Nephron progenitor cell (in vitro differentiated cells): Measurements from ENCODE around the gene MDH1.

Experiments used
- DNase-seq: peaks from one replicate; pipeline ENCODE4 v3.0.0; 2021
- H3K27ac Mint-ChIP-seq: 2 replicates; pipeline ENCODE4 v1.8.0; 2021; ENCODE audit warnings: mild to moderate bottlenecking, moderate library complexity, mixed read lengths
- H3K27me3 Mint-ChIP-seq: 2 replicates; pipeline ENCODE4 v1.8.0; 2021; ENCODE audit warnings: mild to moderate bottlenecking, low read depth, mixed read lengths; ENCODE audit not compliant: poor library complexity
- H3K36me3 Mint-ChIP-seq: 2 replicates; pipeline ENCODE4 v1.8.0; 2021; ENCODE audit warnings: low read depth, mixed read lengths
- H3K4me1 Mint-ChIP-seq: 2 replicates; pipeline ENCODE4 v1.8.0; 2021; ENCODE audit warnings: mixed read lengths
- H3K4me3 Mint-ChIP-seq: 2 replicates; pipeline ENCODE4 v1.8.0; 2021; ENCODE audit warnings: mild to moderate bottlenecking, moderate library complexity, mixed read lengths
- H3K9me3 Mint-ChIP-seq: 2 replicates; pipeline ENCODE4 v1.8.0; 2021; ENCODE audit warnings: mild to moderate bottlenecking, moderate library complexity, mixed read lengths
- CTCF ChIP-seq: fragments of 200-600 bp; sonication (generic); IDR thresholded peaks from 2 replicates; pipeline ENCODE4 v1.5.0; 2021; ENCODE audit warnings: antibody characterized with exemption

Gene MDH1

DNA sequence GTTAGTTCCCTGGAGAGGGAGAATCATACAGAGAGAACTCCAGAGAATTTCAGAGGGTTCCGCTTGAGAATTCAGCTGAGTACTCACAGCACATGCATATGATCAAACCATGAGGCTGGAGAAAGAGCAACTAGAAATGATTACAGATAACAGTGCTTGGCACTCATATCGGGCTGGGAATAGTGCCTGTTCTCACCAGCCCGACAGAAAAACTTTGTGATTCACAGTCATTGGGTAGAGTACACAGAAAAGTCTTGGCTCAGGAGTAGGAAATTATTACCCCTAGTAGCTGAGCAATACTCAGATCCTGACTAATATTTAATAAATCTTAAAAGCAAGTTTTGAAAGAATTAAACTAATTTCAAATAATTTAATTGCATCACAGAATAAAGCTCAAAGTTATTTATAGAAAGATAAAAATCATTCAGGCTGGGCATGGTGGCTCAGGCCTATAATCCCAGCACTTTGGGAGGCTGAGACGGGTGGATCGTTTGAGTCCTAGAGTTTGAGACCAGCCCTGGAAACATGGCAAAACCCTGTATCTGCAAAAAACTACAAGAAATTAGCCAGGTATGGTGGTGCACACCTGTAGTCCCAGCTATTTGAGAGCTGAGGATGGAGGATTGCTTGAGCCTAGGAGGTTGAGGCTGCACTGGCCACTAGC lies 7.3 kb upstream of the MDH1 start:
- Mint-ChIP-seq H3K4me3 (no peak overlapping the region), H3K9me3 (no peaks in the 10 kb centered on the region), H3K36me3 (no peaks in the 10 kb centered on the region), H3K4me1 (no peaks in the 10 kb centered on the region), H3K27ac (no peak overlapping the region), H3K27me3 (peaks cover 5% of the 10 kb centered on the region)
- no peak for DNase-seq
- TF ChIP-seq CTCF: no peak

DNA sequence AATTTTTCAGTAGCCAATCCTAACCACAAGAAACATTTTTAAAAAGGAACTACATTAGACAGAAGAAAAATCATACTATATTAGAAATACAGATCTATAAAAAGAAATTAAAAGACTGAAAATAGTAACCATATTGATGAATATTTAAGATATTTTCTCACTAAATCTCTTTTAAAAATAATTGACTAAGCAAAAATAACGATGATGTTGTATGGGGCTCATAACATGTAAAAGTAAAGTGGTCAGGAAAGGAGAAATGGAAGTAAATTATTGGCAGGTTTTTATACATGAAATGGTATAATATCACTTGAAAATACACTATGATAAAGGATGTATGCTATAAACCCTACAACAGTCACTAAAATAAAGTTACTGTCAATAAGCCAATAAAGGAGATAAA lies 5.9 kb upstream of the MDH1 start:
- Mint-ChIP-seq H3K27me3 (peaks cover 9% of the 10 kb centered on the region), H3K9me3 (no peaks in the 10 kb centered on the region), H3K4me3 (no peak overlapping the region), H3K27ac (no peak overlapping the region), H3K4me1 (peaks cover 13% of the 10 kb centered on the region), H3K36me3 (no peaks in the 10 kb centered on the region)
- no peak for DNase-seq
- no peak for TF ChIP-seq CTCF

DNA sequence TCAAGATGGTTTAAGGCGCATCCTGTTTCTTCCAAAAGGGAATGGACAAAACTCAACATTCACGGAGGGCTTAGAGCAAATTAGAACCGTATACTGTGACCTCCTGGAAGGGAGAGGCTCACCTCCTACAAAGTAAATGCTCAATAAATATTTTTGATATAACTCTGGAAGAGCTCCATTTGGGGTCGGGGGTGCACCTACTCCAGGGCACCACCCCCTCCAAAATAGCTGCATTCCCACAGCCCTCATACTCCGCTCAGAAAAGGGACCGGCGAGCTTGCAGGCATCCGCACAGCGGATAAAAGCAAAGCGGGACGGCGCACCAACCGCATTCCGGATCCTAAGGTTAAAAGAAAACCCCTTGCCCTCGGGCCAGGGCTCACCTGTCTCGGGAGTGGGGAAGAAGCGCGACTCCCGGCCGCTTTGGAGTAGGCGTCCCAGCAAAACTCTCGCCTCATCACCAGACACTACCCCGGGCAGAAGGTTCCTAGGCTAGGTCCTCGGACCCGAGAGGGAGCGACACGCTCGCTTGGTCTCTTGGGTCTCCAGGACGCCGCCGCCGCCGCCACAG lies 864 bp upstream of the MDH1 start:
- H3K4me1 Mint-ChIP-seq: peaks cover 36% of the 10 kb centered on the region
- no peak for DNase-seq
- peak overlapping the region; percentile 100 for H3K4me3 Mint-ChIP-seq
- no peaks in the 10 kb centered on the region for H3K9me3 Mint-ChIP-seq
- TF ChIP-seq CTCF: no peak
- peak overlapping the region; percentile 98 for H3K27ac Mint-ChIP-seq
- no peaks in the 10 kb centered on the region for H3K36me3 Mint-ChIP-seq
- H3K27me3 Mint-ChIP-seq: peaks cover 9% of the 10 kb centered on the region

DNA sequence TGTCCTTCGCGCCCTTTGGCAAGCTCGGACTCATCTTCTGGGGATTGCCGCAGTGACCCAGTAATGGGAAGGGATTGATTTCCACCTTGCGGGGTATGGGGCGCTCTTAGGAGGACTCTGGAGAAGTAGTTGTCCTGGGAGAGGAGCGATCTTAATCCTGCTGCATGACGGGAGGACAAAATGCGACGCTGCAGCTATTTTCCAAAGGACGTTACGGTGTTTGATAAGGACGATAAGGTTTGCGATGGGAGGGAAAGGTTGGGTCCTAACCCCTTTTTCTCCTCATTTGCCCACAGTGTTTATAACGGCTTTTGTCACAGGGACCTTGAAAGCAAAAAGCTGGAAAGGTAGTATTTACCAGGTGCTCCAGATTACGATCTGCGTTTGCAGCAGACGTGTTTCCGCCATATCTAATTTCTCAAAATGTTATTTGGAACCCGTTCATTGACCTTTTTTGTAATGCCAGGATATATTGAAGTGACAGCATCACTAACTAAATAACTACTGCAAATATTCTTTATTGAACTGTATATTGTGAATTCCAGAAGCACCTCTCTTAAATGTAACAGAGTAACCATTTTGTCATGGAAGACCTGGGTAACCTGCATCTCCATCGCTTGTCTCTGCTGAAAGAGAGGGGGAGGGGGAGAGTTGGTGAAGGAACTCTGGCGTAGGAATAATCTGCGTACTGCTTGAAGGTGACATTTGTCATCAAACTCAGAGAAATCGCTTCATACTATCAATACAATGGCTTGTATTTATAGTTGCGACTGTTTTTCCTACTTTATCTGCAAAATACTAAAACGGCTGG lies 590 bp downstream of the MDH1 start:
- DNase-seq: no peak
- H3K27me3 Mint-ChIP-seq: peaks cover 5% of the 10 kb centered on the region
- peak overlapping the region; percentile 100 for H3K4me3 Mint-ChIP-seq
- no peaks in the 10 kb centered on the region for H3K9me3 Mint-ChIP-seq
- peaks cover 36% of the 10 kb centered on the region for H3K4me1 Mint-ChIP-seq
- no peak for TF ChIP-seq CTCF
- peak overlapping the region; percentile 94 for H3K27ac Mint-ChIP-seq
- peaks cover 13% of the 10 kb centered on the region for H3K36me3 Mint-ChIP-seq

GRCh38 chr2:63590626-63591408 lies 2.1 kb downstream of the MDH1 start:
- H3K4me3 Mint-ChIP-seq: peak overlapping the region; percentile 100
- no peak overlapping the region for H3K27ac Mint-ChIP-seq

More at GRCh38 chr2:63590626-63591408, 2.1 kb downstream of the MDH1 start:
- Mint-ChIP-seq H3K9me3 (no peaks in the 10 kb centered on the region), H3K27me3 (peaks cover 5% of the 10 kb centered on the region), H3K36me3 (peaks cover 14% of the 10 kb centered on the region), H3K4me1 (peaks cover 36% of the 10 kb centered on the region)
- no peak for DNase-seq
- TF ChIP-seq CTCF: no peak
